ENCODE data around the gene C13orf42.

DNA sequence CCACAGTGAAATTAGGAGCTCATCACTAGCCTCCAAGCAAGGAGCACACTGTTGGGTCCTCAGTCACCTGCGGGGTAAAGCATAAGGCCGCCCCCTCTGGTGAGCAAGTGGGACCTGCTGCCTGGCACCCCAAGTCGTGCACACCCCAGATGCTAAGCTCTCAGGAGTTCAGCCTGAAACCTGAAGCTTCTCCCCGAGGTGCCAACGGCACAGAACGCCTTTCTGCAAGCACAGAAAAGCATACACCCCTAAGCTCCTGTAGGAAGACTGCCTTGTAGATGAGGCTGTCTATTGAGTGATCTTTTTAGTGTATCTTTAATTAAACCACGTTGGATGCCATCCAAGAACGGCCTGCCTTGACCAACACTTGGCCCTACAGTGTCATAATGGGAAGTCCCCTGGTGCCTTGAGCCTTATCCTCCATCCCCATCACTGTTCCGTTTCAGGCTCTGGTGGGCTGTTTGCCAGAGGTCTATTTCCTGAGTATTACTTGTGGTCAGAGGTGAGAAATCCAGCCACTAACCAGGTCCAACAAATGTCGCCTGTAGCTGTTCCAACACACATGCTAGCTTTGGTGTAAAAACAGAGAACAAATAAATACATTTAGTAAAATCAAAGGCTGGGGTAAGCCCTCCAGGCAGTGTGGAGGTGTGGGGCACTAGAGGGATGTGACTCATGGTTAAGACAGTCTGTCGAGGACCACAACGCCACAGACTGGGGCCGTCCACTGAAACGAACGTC, 44.8 kb downstream of the C13orf42 start:
- no peak for TF ChIP-seq POLR2A (IDR thresholded peaks at IDR 0.05)
- TF ChIP-seq, protein P1, sequence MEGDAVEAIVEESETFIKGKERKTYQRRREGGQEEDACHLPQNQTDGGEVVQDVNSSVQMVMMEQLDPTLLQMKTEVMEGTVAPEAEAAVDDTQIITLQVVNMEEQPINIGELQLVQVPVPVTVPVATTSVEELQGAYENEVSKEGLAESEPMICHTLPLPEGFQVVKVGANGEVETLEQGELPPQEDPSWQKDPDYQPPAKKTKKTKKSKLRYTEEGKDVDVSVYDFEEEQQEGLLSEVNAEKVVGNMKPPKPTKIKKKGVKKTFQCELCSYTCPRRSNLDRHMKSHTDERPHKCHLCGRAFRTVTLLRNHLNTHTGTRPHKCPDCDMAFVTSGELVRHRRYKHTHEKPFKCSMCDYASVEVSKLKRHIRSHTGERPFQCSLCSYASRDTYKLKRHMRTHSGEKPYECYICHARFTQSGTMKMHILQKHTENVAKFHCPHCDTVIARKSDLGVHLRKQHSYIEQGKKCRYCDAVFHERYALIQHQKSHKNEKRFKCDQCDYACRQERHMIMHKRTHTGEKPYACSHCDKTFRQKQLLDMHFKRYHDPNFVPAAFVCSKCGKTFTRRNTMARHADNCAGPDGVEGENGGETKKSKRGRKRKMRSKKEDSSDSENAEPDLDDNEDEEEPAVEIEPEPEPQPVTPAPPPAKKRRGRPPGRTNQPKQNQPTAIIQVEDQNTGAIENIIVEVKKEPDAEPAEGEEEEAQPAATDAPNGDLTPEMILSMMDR (IDR thresholded peaks at IDR 0.05) = no peak
